ENCODE data around the gene BPIFA1. TPM values are rescaled to one million over a fixed set of nuclear protein-coding genes. Genes with fewer than 3 reads are reported as not detected.

The BPIFA1 gene
- total RNA-seq, 1 experiment from 2014 or later, result not detected

DNA sequence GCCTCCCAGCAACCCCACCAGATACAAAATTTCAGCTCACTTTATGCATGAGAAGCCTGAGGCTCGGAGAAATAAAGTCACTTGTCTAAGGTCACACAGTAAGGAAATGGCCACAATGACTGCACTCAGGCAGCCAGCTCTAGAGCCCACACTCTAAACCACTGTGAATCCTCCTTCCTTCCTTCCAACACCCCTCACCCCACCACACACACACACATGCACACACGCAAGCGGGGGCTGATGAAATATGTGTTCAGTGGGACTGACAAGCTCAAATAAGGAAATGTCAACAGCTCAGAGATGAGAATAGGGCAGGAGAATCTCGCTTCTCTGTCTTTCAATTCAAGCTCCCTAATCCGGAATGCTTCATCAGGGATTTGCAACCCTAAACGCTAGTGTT, 6.0 kb upstream of the BPIFA1 start:
- DNase-seq (ENCODE audit: low read depth in 1 of 2, low spot score in 2 of 2), result no peak
- Histone ChIP-seq H3K9me3 (replicated peaks) (no peaks in the 10 kb centered on the region), H3K36me3 (no peaks in the 10 kb centered on the region), H3K27ac (no peak overlapping the region), H3K4me3 (no peak overlapping the region), H3K4me1 (replicated peaks) (no peaks in the 10 kb centered on the region), H3K27me3 (replicated peaks) (peaks cover 15% of the 10 kb centered on the region)

DNA sequence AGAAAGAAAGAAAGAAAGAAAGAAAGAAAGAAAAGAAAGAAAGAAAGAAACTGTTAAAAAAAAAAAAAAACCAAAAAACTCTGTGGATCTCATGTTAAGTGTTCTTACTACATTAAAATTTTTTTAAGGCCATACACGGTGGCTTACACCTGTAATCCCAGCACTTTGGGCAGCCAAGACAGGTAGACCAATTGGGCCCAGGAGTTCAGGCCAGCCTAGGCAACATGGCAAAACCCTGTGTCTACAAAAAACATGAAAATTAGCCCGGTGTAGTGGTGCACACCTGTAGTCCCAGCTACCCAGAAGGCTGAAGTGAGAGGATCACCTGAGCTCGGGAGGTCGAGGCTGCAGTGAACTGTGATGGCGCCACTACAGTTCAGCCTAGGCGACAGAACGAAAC, 4.6 kb upstream of the BPIFA1 start:
- no peak for DNase-seq (ENCODE audit: low read depth in 1 of 2, low spot score in 2 of 2)
- H3K27me3 ChIP-seq (replicated peaks), result peaks cover 8% of the 10 kb centered on the region
- no peaks in the 10 kb centered on the region for H3K9me3 ChIP-seq (replicated peaks)
- H3K36me3 ChIP-seq, result no peaks in the 10 kb centered on the region
- H3K27ac ChIP-seq, result no peak overlapping the region
- no peaks in the 10 kb centered on the region for H3K4me1 ChIP-seq (replicated peaks)
- H3K4me3 ChIP-seq, result no peak overlapping the region

DNA sequence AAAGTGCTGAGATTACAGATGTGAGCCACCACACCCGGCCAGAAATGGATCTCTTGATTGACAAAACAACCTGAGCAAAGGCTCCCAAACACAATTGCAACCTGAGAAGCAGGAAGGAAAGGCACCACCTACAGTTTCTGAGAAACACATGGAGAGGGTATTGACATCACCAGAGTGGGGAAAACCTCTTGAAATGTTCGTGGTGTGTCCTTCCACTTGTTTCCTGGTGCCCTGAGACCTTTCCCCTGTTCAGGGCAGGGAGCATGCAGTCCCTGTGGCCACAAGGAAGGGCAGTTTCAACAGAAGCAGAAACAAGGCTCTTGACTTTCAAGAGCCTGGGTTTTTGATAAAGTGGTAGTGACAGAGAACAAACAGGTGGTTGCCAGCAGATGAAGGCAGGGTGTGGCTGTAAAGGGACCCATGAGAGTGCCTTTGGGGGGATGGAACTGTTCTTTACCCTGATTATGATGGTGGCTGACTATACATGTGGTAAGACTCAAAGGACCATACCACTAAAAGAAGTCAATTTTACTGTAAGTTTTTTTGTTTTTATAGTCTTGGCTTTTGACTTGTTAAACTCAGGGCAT, 3.2 kb upstream of the BPIFA1 start:
- Histone ChIP-seq H3K4me1 (replicated peaks) (no peaks in the 10 kb centered on the region), H3K36me3 (no peaks in the 10 kb centered on the region), H3K4me3 (no peak overlapping the region), H3K27ac (no peak overlapping the region), H3K9me3 (replicated peaks) (no peaks in the 10 kb centered on the region), H3K27me3 (replicated peaks) (peaks cover 8% of the 10 kb centered on the region)
- no peak for DNase-seq (ENCODE audit: low read depth in 1 of 2, low spot score in 2 of 2)

DNA sequence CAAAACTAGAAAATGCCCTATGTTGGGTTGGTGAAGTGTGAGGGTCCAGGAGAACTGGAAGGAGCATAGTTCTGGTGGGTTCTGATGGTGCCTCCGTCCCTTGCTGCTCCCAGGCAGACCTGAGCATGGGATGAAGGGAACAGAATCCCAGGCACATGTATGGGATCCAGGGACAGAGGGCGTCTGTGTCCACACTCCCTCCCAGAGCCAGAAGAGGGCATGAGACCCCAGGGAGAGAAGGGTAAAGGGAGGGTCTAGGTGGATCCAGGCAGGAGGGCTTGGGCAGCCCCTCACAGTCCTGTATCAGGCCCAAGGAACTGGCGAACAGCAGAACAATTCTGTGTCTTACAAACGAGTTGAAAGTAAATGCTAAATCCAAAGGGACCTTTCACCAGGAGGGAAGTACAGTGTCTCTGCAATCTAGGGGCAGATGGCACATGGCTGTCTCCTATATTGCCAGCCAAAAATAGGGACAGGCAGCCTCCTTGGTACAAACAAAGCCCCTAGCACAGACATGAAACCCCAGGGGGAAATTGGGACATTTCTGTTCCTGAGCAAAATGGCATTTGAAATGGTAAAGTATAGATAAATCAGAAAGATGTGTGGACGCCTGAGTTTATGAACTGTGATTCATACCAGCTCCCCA, 2.5 kb upstream of the BPIFA1 start:
- H3K9me3 ChIP-seq (replicated peaks), result no peaks in the 10 kb centered on the region
- no peaks in the 10 kb centered on the region for H3K36me3 ChIP-seq
- H3K27ac ChIP-seq, result no peak overlapping the region
- H3K4me1 ChIP-seq (replicated peaks), result no peaks in the 10 kb centered on the region
- H3K27me3 ChIP-seq (replicated peaks), result peaks cover 8% of the 10 kb centered on the region
- H3K4me3 ChIP-seq, result no peak overlapping the region
- DNase-seq (ENCODE audit: low read depth in 1 of 2, low spot score in 2 of 2), result no peak

DNA sequence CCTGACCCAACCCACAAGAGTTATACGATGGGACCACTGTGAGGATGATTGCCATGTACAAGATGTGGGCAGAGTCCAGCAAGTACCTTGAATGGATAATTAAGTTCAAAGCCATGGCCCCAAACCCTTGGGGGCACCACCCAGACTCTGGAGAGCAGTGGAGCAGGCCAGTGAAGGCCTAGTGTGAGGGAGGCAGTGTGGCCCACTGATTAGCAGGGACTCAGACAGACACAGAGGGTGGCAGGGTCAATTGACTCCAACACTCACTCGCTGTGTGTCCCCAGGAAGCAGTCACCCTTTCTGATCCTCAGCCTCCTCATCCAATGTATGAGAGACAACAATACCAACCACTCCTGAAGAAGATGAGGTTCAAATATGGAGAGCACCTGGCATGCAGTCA, 1.7 kb upstream of the BPIFA1 start:
- no peak overlapping the region for H3K27ac ChIP-seq
- no peak for DNase-seq (ENCODE audit: low read depth in 1 of 2, low spot score in 2 of 2)
- H3K36me3 ChIP-seq, result no peaks in the 10 kb centered on the region
- peaks cover 8% of the 10 kb centered on the region for H3K27me3 ChIP-seq (replicated peaks)
- H3K9me3 ChIP-seq (replicated peaks), result no peaks in the 10 kb centered on the region
- H3K4me3 ChIP-seq, result no peak overlapping the region
- H3K4me1 ChIP-seq (replicated peaks), result no peaks in the 10 kb centered on the region

DNA sequence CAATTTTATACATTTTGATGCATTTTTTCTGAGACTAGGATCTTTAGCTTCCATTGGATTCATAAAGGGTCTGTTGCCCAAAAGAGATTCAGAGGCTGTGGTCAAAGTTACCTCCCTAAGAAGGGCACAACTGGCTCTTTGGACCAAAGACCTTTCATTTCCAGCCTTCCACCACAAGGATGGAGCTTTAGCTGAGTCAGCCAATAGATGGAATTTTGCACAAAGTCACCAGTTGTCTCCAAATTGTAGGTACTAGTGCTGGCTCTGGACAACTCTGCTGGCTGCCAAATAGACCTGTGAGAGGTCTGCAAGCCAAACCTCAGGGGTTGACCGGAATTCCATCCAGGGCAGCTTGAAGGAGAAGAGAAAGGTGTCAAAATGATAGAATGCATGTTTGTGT, 555 bp downstream of the BPIFA1 start:
- Histone ChIP-seq H3K4me3 (no peak overlapping the region), H3K36me3 (no peaks in the 10 kb centered on the region), H3K4me1 (replicated peaks) (no peaks in the 10 kb centered on the region), H3K27me3 (replicated peaks) (peaks cover 4% of the 10 kb centered on the region), H3K9me3 (replicated peaks) (no peaks in the 10 kb centered on the region), H3K27ac (no peak overlapping the region)
- DNase-seq (ENCODE audit: low read depth in 1 of 2, low spot score in 2 of 2), result no peak

DNA sequence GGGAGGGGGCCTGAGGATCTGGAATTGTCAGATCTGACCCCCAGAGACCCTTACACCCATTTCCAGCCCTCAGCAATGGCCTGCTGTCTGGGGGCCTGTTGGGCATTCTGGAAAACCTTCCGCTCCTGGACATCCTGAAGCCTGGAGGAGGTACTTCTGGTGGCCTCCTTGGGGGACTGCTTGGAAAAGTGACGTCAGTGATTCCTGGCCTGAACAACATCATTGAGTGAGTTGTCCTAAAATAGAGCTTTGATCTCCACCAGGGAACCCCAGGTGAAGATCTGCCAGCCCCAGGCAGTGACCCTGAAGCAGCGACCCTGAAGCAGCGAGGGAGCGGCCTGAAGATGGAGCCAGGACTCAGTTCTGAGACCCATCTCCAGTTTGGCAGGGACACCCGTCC, 2.2 kb downstream of the BPIFA1 start:
- H3K27me3 ChIP-seq (replicated peaks), result no peaks in the 10 kb centered on the region; the same call in 1 of the 2 replicates
- no peaks in the 10 kb centered on the region for H3K36me3 ChIP-seq
- DNase-seq (ENCODE audit: low read depth in 1 of 2, low spot score in 2 of 2), result no peak

DNA sequence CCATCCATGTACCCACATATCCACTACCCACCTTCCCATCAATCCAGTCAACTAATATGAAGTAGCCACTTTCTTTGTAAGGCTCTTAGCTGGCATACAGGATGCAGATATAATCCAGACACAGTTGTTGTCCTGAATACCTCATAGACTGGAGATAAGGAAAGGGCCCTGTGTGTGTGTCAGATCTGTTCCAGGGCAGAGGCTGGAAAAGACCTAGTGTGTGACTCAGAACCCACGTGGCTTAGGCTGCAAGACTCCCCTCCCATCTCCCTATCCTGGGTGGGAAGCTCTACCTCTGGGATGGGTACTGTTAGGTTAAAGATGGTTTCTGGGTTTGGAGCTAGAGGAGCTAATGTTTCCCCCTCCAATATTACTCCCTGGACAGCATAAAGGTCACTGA, 3.6 kb downstream of the BPIFA1 start:
- H3K4me3 ChIP-seq, result no peak overlapping the region
- DNase-seq (ENCODE audit: low read depth in 1 of 2, low spot score in 2 of 2), result no peak
- H3K27ac ChIP-seq, result no peak overlapping the region
- H3K4me1 ChIP-seq (replicated peaks), result no peaks in the 10 kb centered on the region
- no peaks in the 10 kb centered on the region; the same call in 1 of the 2 replicates for H3K9me3 ChIP-seq (replicated peaks)
- no peaks in the 10 kb centered on the region; the same call in 1 of the 2 replicates for H3K27me3 ChIP-seq (replicated peaks)
- H3K36me3 ChIP-seq, result no peaks in the 10 kb centered on the region

More for the DNA sequence above, 2.2 kb downstream of the BPIFA1 start:
- Histone ChIP-seq H3K4me1 (replicated peaks) (no peaks in the 10 kb centered on the region), H3K9me3 (replicated peaks) (no peaks in the 10 kb centered on the region; the same call in 1 of the 2 replicates), H3K27ac (no peak overlapping the region), H3K4me3 (no peak overlapping the region)

DNA sequence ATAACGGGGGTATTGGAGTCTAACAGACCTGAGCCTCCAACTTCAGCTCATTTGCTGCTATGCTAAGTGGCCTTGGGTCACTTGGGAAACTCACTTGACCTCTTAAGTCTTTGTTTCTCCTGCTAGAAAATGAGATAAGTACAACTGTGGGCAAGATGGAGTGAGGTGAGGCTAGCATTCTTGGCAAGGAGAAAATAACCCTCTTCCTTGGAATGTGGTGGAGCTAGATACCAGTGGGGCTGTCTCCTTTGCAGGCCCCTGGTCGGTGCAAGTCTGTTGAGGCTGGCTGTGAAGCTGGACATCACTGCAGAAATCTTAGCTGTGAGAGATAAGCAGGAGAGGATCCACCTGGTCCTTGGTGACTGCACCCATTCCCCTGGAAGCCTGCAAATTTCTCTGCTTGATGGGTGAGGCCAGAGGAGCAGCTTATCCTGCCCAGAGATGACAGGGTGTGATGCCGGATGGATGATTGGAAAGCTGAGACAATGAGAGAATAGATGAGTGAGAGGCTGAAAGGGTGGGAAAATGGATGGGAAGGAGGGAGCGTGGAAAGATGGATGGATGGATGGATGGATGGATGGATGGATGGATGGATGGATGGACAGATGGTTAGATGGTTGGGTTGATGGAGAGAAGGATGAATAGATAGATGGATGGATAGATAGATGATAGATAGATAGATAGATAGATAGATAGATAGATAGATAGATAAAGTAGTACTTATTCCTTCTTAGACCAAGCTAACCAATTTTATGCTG, 4.4 kb downstream of the BPIFA1 start:
- Histone ChIP-seq H3K36me3 (no peaks in the 10 kb centered on the region), H3K27ac (no peak overlapping the region), H3K4me1 (replicated peaks) (no peaks in the 10 kb centered on the region), H3K4me3 (no peak overlapping the region), H3K9me3 (replicated peaks) (no peaks in the 10 kb centered on the region; the same call in 1 of the 2 replicates), H3K27me3 (replicated peaks) (no peaks in the 10 kb centered on the region; the same call in 1 of the 2 replicates)
- DNase-seq (ENCODE audit: low read depth in 1 of 2, low spot score in 2 of 2), result no peak

DNA sequence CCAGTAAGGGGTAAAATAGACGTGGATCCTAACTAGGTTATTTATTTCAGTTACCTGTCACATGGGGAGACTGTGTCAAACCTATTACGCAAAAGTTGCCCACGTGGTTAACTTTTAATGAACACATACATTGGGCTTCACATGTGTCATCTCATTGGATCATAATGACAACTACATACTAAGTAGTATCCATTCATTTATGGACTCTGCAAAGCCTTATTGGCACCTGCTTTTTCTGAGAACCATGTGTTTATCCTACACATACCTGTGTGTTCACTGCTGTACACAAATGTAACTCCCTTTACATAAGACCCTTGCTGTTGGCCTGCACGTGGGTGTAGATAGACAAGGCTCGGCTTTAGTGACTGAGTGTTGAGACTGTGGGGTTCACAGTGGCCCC, 5.1 kb downstream of the BPIFA1 start:
- Histone ChIP-seq H3K4me3 (no peak overlapping the region), H3K4me1 (replicated peaks) (no peaks in the 10 kb centered on the region), H3K27ac (no peak overlapping the region), H3K27me3 (replicated peaks) (no peaks in the 10 kb centered on the region; the same call in 1 of the 2 replicates), H3K9me3 (replicated peaks) (no peaks in the 10 kb centered on the region; the same call in 1 of the 2 replicates), H3K36me3 (no peaks in the 10 kb centered on the region)
- DNase-seq (ENCODE audit: low read depth in 1 of 2, low spot score in 2 of 2), result no peak

DNA sequence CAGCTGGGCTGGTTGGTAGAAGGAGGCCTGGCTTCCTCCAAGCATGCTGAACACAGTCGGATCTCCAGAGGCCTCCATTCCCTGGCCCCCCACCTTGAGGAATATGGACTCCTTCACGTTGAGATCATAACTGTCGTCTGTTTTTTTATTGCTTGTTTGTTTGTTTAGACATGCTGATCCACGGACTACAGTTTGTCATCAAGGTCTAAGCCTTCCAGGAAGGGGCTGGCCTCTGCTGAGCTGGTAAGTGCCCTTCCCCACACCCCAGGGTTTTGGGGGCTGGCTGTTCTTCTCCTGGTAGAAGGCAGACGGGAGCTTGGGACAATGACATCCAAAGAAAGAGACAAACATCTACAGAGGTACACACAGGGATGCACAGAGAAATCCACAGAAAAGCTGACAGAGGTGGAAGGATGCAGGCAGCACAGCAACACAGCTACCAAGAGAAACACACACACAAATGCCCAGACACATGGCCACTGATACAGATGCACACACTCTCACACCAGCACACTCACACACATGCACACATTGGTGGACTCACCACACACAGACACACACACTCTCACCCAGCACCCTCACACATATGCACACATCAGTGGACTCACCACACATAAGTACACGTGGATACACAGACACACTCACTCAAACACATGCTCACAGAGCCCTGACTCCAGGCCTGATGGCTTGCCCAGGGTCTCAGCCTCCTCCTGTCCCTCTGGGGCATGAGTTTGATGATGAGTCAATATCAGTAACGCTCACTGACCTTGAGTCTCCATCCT, 6.7 kb downstream of the BPIFA1 start:
- no peaks in the 10 kb centered on the region for H3K4me1 ChIP-seq (replicated peaks)
- DNase-seq (ENCODE audit: low read depth in 1 of 2, low spot score in 2 of 2), result no peak

DNA sequence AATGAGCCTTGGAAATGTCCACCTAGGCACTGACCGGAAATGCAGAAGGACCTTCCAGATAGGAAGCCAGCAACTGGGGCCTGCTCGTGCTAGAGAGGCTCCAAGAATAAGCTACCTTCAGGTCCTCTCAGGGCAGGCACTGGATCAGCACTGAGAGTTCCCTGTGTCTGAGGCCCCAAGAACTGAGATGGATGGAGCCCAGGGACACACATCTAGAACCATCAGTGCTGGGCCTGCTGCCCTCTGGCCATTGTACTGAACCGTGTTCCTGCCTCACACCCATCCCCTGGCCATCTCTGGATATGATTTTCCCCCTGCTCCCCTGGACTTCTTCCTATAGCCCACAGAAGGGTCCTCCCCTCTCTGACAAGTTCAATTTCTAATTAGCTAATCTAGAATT, 10.3 kb downstream of the BPIFA1 start:
- Histone ChIP-seq H3K27ac (no peak overlapping the region), H3K4me3 (no peak overlapping the region), H3K4me1 (replicated peaks) (no peaks in the 10 kb centered on the region), H3K36me3 (no peaks in the 10 kb centered on the region), H3K9me3 (replicated peaks) (no peaks in the 10 kb centered on the region; the same call in 1 of the 2 replicates), H3K27me3 (replicated peaks) (no peaks in the 10 kb centered on the region; the same call in none of the 2 replicates)
- no peak for DNase-seq (ENCODE audit: low read depth in 1 of 2, low spot score in 2 of 2)

More for the DNA sequence above, 6.7 kb downstream of the BPIFA1 start:
- Histone ChIP-seq H3K27me3 (replicated peaks) (no peaks in the 10 kb centered on the region; the same call in none of the 2 replicates), H3K36me3 (no peaks in the 10 kb centered on the region), H3K4me3 (no peak overlapping the region), H3K27ac (no peak overlapping the region), H3K9me3 (replicated peaks) (no peaks in the 10 kb centered on the region; the same call in 1 of the 2 replicates)

DNA sequence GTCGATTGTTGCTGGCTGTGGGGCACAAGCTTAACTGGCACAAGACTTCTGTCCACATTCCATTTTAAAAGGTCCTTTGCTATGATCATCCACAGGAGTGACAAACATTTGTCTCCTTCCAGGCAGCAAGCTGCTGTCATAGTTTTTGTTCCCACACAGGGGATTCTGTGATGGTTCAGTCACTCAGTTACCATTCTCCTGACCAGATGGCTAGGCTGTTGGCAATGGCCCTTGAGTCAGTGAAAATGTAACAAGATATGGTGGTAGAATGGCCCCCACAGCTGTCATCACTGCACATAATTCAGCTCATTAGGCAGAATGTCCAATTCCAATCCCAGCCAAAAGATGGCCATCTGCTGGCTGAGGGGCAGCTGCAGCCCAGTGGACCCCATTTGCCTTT, 13.7 kb downstream of the BPIFA1 start:
- no peak for DNase-seq (ENCODE audit: low read depth in 1 of 2, low spot score in 2 of 2)
- no peaks in the 10 kb centered on the region for H3K9me3 ChIP-seq (replicated peaks)
- no peaks in the 10 kb centered on the region for H3K4me1 ChIP-seq (replicated peaks)
- no peaks in the 10 kb centered on the region; the same call in none of the 2 replicates for H3K27me3 ChIP-seq (replicated peaks)
- no peaks in the 10 kb centered on the region for H3K36me3 ChIP-seq
- H3K4me3 ChIP-seq, result no peak overlapping the region
- no peak overlapping the region for H3K27ac ChIP-seq

Measured in SJSA1 (cell line).